Fibroblast of peridontal ligament (primary cell): ENCODE measurements around the gene NRF1.
"Not testable (repeated sequence)": the region's sequence is repeated elsewhere in the genome, so short reads cannot be mapped to it uniquely, and the experiment has no call there.

Experiments
- DNase-seq: peaks from one replicate; pipeline ENCODE4 v3.0.0-alpha.2; 2010; ENCODE audit errors: extremely low read depth

Gene NRF1

GRCh38 chr7:129646369-129647021 lies 35.0 kb downstream of the NRF1 start:
- no peak for DNase-seq

- no peak for DNase-seq
Measured at GRCh38 chr7:129649128-129649690, 37.7 kb downstream of the NRF1 start.

GRCh38 chr7:129650056-129650758 lies 38.7 kb downstream of the NRF1 start:
- no peak for DNase-seq

- no peak for DNase-seq
Measured at GRCh38 chr7:129652914-129653313, 41.4 kb downstream of the NRF1 start.

GRCh38 chr7:129655811-129656210 lies 44.3 kb downstream of the NRF1 start:
- no peak for DNase-seq

GRCh38 chr7:129657363-129657762 lies 45.8 kb downstream of the NRF1 start:
- DNase-seq = no peak

GRCh38 chr7:129659907-129660306 lies 48.4 kb downstream of the NRF1 start:
- not testable (repeated sequence) for DNase-seq

- DNase-seq = no peak
Measured at GRCh38 chr7:129661645-129662182, 50.2 kb downstream of the NRF1 start.

GRCh38 chr7:129663240-129663639 lies 51.7 kb downstream of the NRF1 start:
- DNase-seq = not testable (repeated sequence)

GRCh38 chr7:129664029-129665012 lies 52.8 kb downstream of the NRF1 start:
- DNase-seq = peak; percentile 88

- DNase-seq = peak; percentile 94
Measured at GRCh38 chr7:129665013-129665401, 53.5 kb downstream of the NRF1 start.

- DNase-seq = no peak
Measured at GRCh38 chr7:129667116-129667515, 55.6 kb downstream of the NRF1 start.

- no peak for DNase-seq
Measured at GRCh38 chr7:129667551-129667950, 56.0 kb downstream of the NRF1 start.

GRCh38 chr7:129669901-129670300 lies 58.4 kb downstream of the NRF1 start:
- no peak for DNase-seq

- DNase-seq = no peak
Measured at GRCh38 chr7:129670656-129671055, 59.1 kb downstream of the NRF1 start.

GRCh38 chr7:129671266-129671665 lies 59.7 kb downstream of the NRF1 start:
- DNase-seq = no peak

GRCh38 chr7:129674475-129674874 lies 63.0 kb downstream of the NRF1 start:
- DNase-seq = not testable (repeated sequence)

GRCh38 chr7:129675521-129675920 lies 64.0 kb downstream of the NRF1 start:
- no peak for DNase-seq

- no peak for DNase-seq
Measured at GRCh38 chr7:129676017-129676897, 64.7 kb downstream of the NRF1 start.

- DNase-seq = no peak
Measured at GRCh38 chr7:129677796-129678195, 66.3 kb downstream of the NRF1 start.

GRCh38 chr7:129678606-129679005 lies 67.1 kb downstream of the NRF1 start:
- DNase-seq = no peak
